Suprapubic skin (tissue), 4 donors: ENCODE data around the gene PLS1.

Experiments
- CTCF ChIP-seq, 2 donors: fragments of 200-600 bp in 1 of 2; fragments of 450-650 bp in 1 of 2; sonication (generic) in 1 of 2; IDR thresholded peaks; one replicate each; pipeline ENCODE4 v1.5.1; 2016 to 2019; ENCODE audit warnings: antibody characterized with exemption in 2 of 2, mild to moderate bottlenecking in 1 of 2, moderate library complexity in 1 of 2
- EP300 ChIP-seq: sonication (generic); formaldehyde crosslinking; IDR thresholded peaks from one replicate; pipeline ENCODE4 v1.6.1; 2017; ENCODE audit warnings: antibody characterized with exemption
- POLR2A ChIP-seq, 2 donors: fragments of 450-650 bp; IDR thresholded peaks; one replicate each; pipeline ENCODE4 v1.6.1; 2017; ENCODE audit warnings: antibody characterized with exemption in 2 of 2, mild to moderate bottlenecking in 2 of 2, moderate library complexity in 2 of 2
- POLR2AphosphoS5 ChIP-seq, 3 donors: sonication (generic); formaldehyde crosslinking; IDR thresholded peaks; one replicate each; pipeline ENCODE4 v1.6.1; 2017; ENCODE audit warnings: antibody characterized with exemption in 3 of 3

DNA sequence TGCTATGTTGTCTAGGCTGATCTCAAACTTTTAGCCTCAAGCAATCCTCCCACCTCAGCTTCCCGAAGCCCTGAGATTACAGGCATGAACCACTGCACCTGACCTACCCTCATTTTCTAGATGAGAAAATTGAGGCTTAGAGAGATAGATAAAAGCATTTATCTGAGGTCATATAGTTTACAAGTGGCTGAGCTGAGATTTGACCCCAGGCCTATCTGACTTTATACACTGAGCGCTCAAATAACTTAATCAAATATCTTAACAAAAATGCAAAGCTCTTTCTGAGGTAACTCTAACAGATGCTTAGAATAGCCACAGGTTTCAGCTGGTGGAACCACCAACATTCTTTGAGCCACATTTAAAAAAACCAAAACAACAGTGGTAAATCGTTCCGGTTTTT is 5.5 kb downstream of the PLS1 start:
- TF ChIP-seq POLR2AphosphoS5 (IDR thresholded peaks at IDR 0.05) (no peak), CTCF (IDR thresholded peaks at IDR 0.05) (no peak), POLR2A (IDR thresholded peaks at IDR 0.05) (no peak), EP300 (no peak)
